ENCODE data around the gene STXBP6. TPM values are rescaled to one million over a fixed set of nuclear protein-coding genes. Genes with fewer than 3 reads are reported as not detected.

The STXBP6 gene
- total and polyA plus RNA-seq, 2 of the 13 experiments (the other 11 are each of a cell fraction or from before 2014, with no cell fraction given): 35.3 to 42.8 TPM

DNA sequence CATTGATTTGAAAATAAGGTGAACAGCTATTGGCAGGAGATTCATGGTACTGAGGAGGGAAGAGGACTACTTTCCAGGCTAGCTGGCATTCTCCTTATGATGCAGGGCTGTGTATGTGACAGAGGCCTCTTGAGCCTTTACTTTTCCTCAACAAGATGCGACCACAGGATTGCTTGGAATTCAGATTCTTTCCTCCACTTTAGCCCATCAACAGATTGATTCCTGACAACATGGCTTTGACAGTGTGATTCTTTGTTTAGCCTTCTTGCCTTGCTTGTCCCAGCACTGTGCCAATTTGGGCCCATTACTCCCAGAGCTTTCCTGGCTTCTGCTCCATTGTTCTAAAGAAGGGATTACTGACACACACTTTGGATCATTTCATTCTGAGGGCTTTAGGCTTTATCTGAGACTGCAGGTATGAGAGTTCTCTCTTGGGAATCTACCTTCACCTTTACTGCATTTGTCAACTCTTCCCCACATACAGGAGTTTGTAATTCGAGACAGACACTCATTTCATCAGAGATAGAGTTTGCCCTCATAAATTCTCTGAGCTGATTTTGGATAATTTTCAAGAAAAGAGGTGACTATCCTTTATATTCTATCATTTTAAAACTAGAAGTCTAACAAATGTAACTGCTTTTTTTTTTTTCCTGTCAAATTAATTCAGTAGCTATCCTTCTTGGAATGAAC is 209.6 kb downstream of the STXBP6 start (continued):
- no peak for TF ChIP-seq RBM22 (optimal IDR thresholded peaks at IDR 0.05; ENCODE audit: low read length)
- TF ChIP-seq, protein P1, sequence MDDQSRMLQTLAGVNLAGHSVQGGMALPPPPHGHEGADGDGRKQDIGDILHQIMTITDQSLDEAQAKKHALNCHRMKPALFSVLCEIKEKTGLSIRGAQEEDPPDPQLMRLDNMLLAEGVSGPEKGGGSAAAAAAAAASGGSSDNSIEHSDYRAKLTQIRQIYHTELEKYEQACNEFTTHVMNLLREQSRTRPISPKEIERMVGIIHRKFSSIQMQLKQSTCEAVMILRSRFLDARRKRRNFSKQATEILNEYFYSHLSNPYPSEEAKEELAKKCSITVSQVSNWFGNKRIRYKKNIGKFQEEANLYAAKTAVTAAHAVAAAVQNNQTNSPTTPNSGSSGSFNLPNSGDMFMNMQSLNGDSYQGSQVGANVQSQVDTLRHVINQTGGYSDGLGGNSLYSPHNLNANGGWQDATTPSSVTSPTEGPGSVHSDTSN (CRISPR knock-in tag; IDR thresholded peaks at IDR 0.05; ENCODE audit: borderline replicate concordance): no peak
- TF ChIP-seq TEAD3 (CRISPR knock-in tag; optimal IDR thresholded peaks at IDR 0.05; ENCODE audit: borderline replicate concordance): peak; percentile 78
- TF ChIP-seq, protein P2, sequence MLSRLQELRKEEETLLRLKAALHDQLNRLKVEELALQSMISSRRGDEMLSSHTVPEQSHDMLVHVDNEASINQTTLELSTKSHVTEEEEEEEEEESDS (CRISPR knock-in tag; IDR thresholded peaks at IDR 0.05; ENCODE audit: borderline replicate concordance): peak; percentile 58; the same call in 1 of the 2 replicates
- TF ChIP-seq, protein P3, sequence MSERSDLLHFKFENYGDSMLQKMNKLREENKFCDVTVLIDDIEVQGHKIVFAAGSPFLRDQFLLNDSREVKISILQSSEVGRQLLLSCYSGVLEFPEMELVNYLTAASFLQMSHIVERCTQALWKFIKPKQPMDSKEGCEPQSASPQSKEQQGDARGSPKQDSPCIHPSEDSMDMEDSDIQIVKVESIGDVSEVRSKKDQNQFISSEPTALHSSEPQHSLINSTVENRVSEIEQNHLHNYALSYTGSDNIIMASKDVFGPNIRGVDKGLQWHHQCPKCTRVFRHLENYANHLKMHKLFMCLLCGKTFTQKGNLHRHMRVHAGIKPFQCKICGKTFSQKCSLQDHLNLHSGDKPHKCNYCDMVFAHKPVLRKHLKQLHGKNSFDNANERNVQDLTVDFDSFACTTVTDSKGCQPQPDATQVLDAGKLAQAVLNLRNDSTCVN (CRISPR knock-in tag; IDR thresholded peaks at IDR 0.05; ENCODE audit: borderline replicate concordance): 0 out of 2 replicates have a peak, but pooled peaks have one; percentile 75
- TF ChIP-seq, protein P4, sequence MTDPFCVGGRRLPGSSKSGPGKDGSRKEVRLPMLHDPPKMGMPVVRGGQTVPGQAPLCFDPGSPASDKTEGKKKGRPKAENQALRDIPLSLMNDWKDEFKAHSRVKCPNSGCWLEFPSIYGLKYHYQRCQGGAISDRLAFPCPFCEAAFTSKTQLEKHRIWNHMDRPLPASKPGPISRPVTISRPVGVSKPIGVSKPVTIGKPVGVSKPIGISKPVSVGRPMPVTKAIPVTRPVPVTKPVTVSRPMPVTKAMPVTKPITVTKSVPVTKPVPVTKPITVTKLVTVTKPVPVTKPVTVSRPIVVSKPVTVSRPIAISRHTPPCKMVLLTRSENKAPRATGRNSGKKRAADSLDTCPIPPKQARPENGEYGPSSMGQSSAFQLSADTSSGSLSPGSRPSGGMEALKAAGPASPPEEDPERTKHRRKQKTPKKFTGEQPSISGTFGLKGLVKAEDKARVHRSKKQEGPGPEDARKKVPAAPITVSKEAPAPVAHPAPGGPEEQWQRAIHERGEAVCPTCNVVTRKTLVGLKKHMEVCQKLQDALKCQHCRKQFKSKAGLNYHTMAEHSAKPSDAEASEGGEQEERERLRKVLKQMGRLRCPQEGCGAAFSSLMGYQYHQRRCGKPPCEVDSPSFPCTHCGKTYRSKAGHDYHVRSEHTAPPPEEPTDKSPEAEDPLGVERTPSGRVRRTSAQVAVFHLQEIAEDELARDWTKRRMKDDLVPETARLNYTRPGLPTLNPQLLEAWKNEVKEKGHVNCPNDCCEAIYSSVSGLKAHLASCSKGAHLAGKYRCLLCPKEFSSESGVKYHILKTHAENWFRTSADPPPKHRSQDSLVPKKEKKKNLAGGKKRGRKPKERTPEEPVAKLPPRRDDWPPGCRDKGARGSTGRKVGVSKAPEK (CRISPR knock-in tag; IDR thresholded peaks at IDR 0.05; ENCODE audit: borderline replicate concordance): peak; percentile 90; the same call in 1 of the 2 replicates
- TF ChIP-seq ZNF530 (CRISPR knock-in tag; IDR thresholded peaks at IDR 0.05; ENCODE audit: low read depth): no peak
- no peak for TF ChIP-seq ZNF841 (CRISPR knock-in tag; IDR thresholded peaks at IDR 0.05; ENCODE audit: borderline replicate concordance)
- no peak for TF ChIP-seq GLI4 (CRISPR knock-in tag; IDR thresholded peaks at IDR 0.05; ENCODE audit: borderline replicate concordance)
- 0 out of 2 replicates have a peak, but pooled peaks have one; percentile 64 for TF ChIP-seq ZSCAN31 (CRISPR knock-in tag; IDR thresholded peaks at IDR 0.05; ENCODE audit: low read depth)
- TF ChIP-seq MBNL3 (CRISPR knock-in tag; conservative IDR thresholded peaks at IDR 0.05): no peak
- TF ChIP-seq TBX3 (IDR thresholded peaks at IDR 0.05; ENCODE audit: borderline replicate concordance): no peak
- TF ChIP-seq, protein P5, sequence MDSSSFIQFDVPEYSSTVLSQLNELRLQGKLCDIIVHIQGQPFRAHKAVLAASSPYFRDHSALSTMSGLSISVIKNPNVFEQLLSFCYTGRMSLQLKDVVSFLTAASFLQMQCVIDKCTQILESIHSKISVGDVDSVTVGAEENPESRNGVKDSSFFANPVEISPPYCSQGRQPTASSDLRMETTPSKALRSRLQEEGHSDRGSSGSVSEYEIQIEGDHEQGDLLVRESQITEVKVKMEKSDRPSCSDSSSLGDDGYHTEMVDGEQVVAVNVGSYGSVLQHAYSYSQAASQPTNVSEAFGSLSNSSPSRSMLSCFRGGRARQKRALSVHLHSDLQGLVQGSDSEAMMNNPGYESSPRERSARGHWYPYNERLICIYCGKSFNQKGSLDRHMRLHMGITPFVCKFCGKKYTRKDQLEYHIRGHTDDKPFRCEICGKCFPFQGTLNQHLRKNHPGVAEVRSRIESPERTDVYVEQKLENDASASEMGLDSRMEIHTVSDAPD (CRISPR knock-in tag; IDR thresholded peaks at IDR 0.05): no peak
- TF ChIP-seq, protein P6, sequence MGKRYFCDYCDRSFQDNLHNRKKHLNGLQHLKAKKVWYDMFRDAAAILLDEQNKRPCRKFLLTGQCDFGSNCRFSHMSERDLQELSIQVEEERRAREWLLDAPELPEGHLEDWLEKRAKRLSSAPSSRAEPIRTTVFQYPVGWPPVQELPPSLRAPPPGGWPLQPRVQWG (CRISPR knock-in tag; IDR thresholded peaks at IDR 0.05; ENCODE audit: borderline replicate concordance, low read depth): no peak
- TF ChIP-seq PCBP2 (optimal IDR thresholded peaks at IDR 0.05; ENCODE audit: low read depth, low read length, poor library complexity, severe bottlenecking): no peak
- no peak for TF ChIP-seq ZNF501 (CRISPR knock-in tag; IDR thresholded peaks at IDR 0.05)
- no peak for TF ChIP-seq ZNF761 (CRISPR knock-in tag; conservative IDR thresholded peaks at IDR 0.05)
- TF ChIP-seq POLR2AphosphoS2 (IDR thresholded peaks at IDR 0.05; ENCODE audit: low read depth, low read length): no peak
- no peak for TF ChIP-seq ZFYVE20 (CRISPR knock-in tag; IDR thresholded peaks at IDR 0.05; ENCODE audit: borderline replicate concordance, low read depth)
- peak; percentile 75 for TF ChIP-seq PPARG (CRISPR knock-in tag; conservative IDR thresholded peaks at IDR 0.05)

All from HepG2 (cell line).